HepG2 (cell line): Measurements from ENCODE around the gene ERBB3. TPM values are rescaled to one million over a fixed set of nuclear protein-coding genes. Genes with fewer than 3 reads are reported as not detected.

ENCODE experiments used
- BCL6 ChIP-seq: IDR thresholded peaks from 2 replicates; pipeline ENCODE4 v1.6.1; 2016; ENCODE audit warnings: missing genetic modification reagents, missing compliant biosample characterization
- ETV5 ChIP-seq: IDR thresholded peaks from 2 replicates; pipeline ENCODE4 v1.6.1; 2018; ENCODE audit warnings: missing biosample characterization, missing genetic modification reagents, inconsistent platforms, borderline replicate concordance
- GATA4 ChIP-seq: sonication (generic); IDR thresholded peaks from 2 replicates; pipeline ENCODE4 v1.6.1; 2016; ENCODE audit warnings: antibody characterized with exemption, low read depth, borderline replicate concordance
- HDAC2 ChIP-seq: sonication (generic); formaldehyde crosslinking; IDR thresholded peaks from 2 replicates; pipeline ENCODE4 v1.4.0; 2020; ENCODE audit warnings: missing genetic modification reagents
- HOXA9 ChIP-seq: sonication (generic); formaldehyde crosslinking; IDR thresholded peaks from 2 replicates; pipeline ENCODE4 v1.8.1; 2022; ENCODE audit warnings: missing genetic modification reagents, mild to moderate bottlenecking, moderate library complexity, borderline replicate concordance
- NFIC ChIP-seq: IDR thresholded peaks from 2 replicates; pipeline ENCODE4 v1.6.1; 2012; ENCODE audit warnings: mild to moderate bottlenecking, low read length, inconsistent platforms
- PITX1 ChIP-seq: sonication (generic); formaldehyde crosslinking; IDR thresholded peaks from 2 replicates; pipeline ENCODE4 v1.5.1; 2020; ENCODE audit warnings: mild to moderate bottlenecking, missing genetic modification reagents
- TBP ChIP-seq: sonication (generic); formaldehyde crosslinking; IDR thresholded peaks from 2 replicates; pipeline ENCODE4 v1.5.0; 2020; ENCODE audit warnings: missing genetic modification reagents
- ZFAT ChIP-seq: sonication (generic); formaldehyde crosslinking; conservative IDR thresholded peaks from 2 replicates; pipeline ENCODE4 v1.8.1; 2023; ENCODE audit warnings: missing genetic modification reagents, inconsistent platforms
- ZIK1 ChIP-seq: sonication (generic); formaldehyde crosslinking; IDR thresholded peaks from 2 replicates; pipeline ENCODE4 v1.5.0; 2020; ENCODE audit warnings: mild to moderate bottlenecking, low read depth, missing genetic modification reagents, borderline replicate concordance
- ZNF737 ChIP-seq: sonication (generic); formaldehyde crosslinking; IDR thresholded peaks from 2 replicates; pipeline ENCODE4 v1.5.0; 2020; ENCODE audit warnings: missing genetic modification reagents, mild to moderate bottlenecking, borderline replicate concordance
- ZNF83 ChIP-seq: sonication (generic); formaldehyde crosslinking; IDR thresholded peaks from 2 replicates; pipeline ENCODE4 v1.4.0; 2020; ENCODE audit warnings: missing genetic modification reagents, mild to moderate bottlenecking, borderline replicate concordance
- polyA plus RNA-seq, 8 experiments: library from polyadenylated mRNA; depleted of rRNA in 3 of 8; stranded (reverse) in 7 of 8; unstranded in 1 of 8; fragments of >200 nt; fragmentation: Illumina TruSeq in 4 of 8; extraction: Trizol in 4 of 8; gene quantifications; 2 replicates each; pipeline versions ENCODE4 v1.2.1 to v1.2.3, GENCODE V29; 2011 to 2016; ENCODE audit warnings: low read depth in 4 of 8, missing spikeins in 1 of 8, mixed read lengths in 1 of 8; ENCODE audit not compliant: insufficient read depth in 1 of 8
- total RNA-seq, 5 experiments: library from RNA; depleted of rRNA; stranded (reverse); fragments of >200 nt; fragmentation: Illumina TruSeq; extraction: Trizol; gene quantifications; 2 replicates each; pipeline ENCODE4 v1.2.3, GENCODE V29; 2016; ENCODE audit warnings: low read depth in 1 of 5
- TF ChIP-seq, protein P1 (sequence below): sonication (generic); formaldehyde crosslinking; IDR thresholded peaks from 2 replicates; pipeline ENCODE4 v1.9.0; 2021; ENCODE audit warnings: missing genetic modification reagents, borderline replicate concordance
- TF ChIP-seq, protein P2 (sequence below): sonication (generic); formaldehyde crosslinking; IDR thresholded peaks from 2 replicates; pipeline ENCODE4 v1.4.0; 2020; ENCODE audit warnings: low read depth, missing genetic modification reagents
- TF ChIP-seq, protein P3 (sequence below): IDR thresholded peaks from 2 replicates; pipeline ENCODE4 v1.6.1; 2016; ENCODE audit warnings: missing compliant biosample characterization, missing genetic modification reagents, borderline replicate concordance
- TF ChIP-seq, protein P4 (sequence below): sonication (generic); formaldehyde crosslinking; IDR thresholded peaks from 2 replicates; pipeline ENCODE4 v1.5.0; 2020; ENCODE audit warnings: mild to moderate bottlenecking, missing genetic modification reagents
- TF ChIP-seq, protein P5 (sequence below): sonication (generic); formaldehyde crosslinking; IDR thresholded peaks from 2 replicates; pipeline ENCODE4 v1.8.1; 2023; ENCODE audit warnings: mild to moderate bottlenecking, missing genetic modification reagents, borderline replicate concordance

Gene ERBB3
- total and polyA plus RNA-seq, 2 of the 13 experiments (the other 11 are each of a cell fraction or from before 2014, with no cell fraction given) = 93.6 to 358 TPM

DNA sequence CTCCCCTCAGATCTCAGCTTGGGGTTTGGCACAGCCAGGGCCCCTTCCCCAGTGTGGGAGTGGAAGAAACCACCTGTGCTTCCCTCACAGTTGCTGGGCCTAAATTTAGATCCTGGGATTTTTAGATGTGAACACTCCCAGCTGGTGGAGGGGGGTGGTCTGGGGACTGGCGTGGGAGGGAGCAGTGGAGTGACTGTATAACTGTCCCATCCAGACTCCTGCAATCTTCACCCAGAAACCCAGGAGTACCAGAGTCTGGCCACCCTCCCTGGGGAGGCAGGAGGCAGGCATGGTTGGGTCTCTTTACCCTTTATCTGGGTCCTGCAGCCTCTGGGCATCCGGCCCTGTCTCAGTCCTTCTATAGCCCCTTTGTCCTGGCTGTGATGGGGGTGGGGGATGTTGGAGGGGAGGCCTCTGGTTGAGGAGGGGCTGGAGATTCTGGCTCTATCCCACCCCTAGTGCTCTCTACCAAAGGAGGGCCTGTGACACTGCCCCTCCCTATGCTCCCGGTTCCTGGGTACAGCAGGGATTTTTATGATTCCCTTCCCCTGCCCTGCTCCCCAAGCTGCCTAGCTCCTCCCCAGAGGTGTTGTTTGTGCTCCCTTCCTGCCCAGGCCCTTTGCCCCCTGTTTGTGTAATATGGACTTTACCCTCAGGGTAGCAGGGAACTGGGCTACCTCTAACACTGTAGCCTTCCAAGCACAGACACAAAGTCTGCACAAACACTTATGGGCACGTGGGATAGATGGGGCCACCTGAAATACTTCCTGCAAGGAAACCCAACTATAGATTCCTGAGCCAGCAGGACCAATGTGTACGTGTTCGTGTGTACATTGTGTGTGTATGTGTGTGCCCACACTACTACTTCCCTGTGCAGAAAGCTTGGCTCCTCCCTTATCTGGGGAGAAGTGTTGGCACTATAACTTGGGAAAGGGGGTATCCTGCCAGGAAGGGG, 1.7 kb downstream of the ERBB3 start (continued):
- TF ChIP-seq, protein P1, sequence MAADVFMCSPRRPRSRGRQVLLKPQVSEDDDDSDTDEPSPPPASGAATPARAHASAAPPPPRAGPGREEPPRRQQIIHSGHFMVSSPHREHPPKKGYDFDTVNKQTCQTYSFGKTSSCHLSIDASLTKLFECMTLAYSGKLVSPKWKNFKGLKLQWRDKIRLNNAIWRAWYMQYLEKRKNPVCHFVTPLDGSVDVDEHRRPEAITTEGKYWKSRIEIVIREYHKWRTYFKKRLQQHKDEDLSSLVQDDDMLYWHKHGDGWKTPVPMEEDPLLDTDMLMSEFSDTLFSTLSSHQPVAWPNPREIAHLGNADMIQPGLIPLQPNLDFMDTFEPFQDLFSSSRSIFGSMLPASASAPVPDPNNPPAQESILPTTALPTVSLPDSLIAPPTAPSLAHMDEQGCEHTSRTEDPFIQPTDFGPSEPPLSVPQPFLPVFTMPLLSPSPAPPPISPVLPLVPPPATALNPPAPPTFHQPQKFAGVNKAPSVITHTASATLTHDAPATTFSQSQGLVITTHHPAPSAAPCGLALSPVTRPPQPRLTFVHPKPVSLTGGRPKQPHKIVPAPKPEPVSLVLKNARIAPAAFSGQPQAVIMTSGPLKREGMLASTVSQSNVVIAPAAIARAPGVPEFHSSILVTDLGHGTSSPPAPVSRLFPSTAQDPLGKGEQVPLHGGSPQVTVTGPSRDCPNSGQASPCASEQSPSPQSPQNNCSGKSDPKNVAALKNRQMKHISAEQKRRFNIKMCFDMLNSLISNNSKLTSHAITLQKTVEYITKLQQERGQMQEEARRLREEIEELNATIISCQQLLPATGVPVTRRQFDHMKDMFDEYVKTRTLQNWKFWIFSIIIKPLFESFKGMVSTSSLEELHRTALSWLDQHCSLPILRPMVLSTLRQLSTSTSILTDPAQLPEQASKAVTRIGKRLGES = peak; percentile 88
- TF ChIP-seq, protein P2, sequence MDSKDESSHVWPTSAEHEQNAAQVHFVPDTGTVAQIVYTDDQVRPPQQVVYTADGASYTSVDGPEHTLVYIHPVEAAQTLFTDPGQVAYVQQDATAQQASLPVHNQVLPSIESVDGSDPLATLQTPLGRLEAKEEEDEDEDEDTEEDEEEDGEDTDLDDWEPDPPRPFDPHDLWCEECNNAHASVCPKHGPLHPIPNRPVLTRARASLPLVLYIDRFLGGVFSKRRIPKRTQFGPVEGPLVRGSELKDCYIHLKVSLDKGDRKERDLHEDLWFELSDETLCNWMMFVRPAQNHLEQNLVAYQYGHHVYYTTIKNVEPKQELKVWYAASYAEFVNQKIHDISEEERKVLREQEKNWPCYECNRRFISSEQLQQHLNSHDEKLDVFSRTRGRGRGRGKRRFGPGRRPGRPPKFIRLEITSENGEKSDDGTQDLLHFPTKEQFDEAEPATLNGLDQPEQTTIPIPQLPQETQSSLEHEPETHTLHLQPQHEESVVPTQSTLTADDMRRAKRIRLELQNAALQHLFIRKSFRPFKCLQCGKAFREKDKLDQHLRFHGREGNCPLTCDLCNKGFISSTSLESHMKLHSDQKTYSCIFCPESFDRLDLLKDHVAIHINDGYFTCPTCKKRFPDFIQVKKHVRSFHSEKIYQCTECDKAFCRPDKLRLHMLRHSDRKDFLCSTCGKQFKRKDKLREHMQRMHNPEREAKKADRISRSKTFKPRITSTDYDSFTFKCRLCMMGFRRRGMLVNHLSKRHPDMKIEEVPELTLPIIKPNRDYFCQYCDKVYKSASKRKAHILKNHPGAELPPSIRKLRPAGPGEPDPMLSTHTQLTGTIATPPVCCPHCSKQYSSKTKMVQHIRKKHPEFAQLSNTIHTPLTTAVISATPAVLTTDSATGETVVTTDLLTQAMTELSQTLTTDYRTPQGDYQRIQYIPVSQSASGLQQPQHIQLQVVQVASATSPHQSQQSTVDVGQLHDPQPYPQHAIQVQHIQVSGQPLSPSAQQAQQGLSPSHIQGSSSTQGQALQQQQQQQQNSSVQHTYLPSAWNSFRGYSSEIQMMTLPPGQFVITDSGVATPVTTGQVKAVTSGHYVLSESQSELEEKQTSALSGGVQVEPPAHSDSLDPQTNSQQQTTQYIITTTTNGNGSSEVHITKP (CRISPR knock-in tag) = peak; percentile 93
- TF ChIP-seq ZFAT (CRISPR knock-in tag) = no peak
- TF ChIP-seq ZNF83 (CRISPR knock-in tag) = no peak
- TF ChIP-seq, protein P3, sequence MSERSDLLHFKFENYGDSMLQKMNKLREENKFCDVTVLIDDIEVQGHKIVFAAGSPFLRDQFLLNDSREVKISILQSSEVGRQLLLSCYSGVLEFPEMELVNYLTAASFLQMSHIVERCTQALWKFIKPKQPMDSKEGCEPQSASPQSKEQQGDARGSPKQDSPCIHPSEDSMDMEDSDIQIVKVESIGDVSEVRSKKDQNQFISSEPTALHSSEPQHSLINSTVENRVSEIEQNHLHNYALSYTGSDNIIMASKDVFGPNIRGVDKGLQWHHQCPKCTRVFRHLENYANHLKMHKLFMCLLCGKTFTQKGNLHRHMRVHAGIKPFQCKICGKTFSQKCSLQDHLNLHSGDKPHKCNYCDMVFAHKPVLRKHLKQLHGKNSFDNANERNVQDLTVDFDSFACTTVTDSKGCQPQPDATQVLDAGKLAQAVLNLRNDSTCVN (CRISPR knock-in tag) = no peak; the same call in 1 of the 2 replicates
- TF ChIP-seq ZIK1 = peak; percentile 65; the same call in 1 of the 2 replicates
- no peak for TF ChIP-seq ZNF737 (CRISPR knock-in tag)
- peak; percentile 98 for TF ChIP-seq HDAC2 (CRISPR knock-in tag)
- peak; percentile 86; the same call in 1 of the 2 replicates for TF ChIP-seq GATA4
- peak; percentile 91 for TF ChIP-seq NFIC
- TF ChIP-seq TBP (CRISPR knock-in tag) = no peak
- TF ChIP-seq, protein P4, sequence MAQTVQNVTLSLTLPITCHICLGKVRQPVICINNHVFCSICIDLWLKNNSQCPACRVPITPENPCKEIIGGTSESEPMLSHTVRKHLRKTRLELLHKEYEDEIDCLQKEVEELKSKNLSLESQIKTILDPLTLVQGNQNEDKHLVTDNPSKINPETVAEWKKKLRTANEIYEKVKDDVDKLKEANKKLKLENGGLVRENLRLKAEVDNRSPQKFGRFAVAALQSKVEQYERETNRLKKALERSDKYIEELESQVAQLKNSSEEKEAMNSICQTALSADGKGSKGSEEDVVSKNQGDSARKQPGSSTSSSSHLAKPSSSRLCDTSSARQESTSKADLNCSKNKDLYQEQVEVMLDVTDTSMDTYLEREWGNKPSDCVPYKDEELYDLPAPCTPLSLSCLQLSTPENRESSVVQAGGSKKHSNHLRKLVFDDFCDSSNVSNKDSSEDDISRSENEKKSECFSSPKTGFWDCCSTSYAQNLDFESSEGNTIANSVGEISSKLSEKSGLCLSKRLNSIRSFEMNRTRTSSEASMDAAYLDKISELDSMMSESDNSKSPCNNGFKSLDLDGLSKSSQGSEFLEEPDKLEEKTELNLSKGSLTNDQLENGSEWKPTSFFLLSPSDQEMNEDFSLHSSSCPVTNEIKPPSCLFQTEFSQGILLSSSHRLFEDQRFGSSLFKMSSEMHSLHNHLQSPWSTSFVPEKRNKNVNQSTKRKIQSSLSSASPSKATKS (CRISPR knock-in tag) = 0 out of 2 replicates have a peak, but pooled peaks have one; percentile 27
- peak; percentile 96 for TF ChIP-seq PITX1 (CRISPR knock-in tag)
- peak; percentile 99 for TF ChIP-seq ETV5
- TF ChIP-seq HOXA9 (CRISPR knock-in tag) = 0 out of 2 replicates have a peak, but pooled peaks have one; percentile 51
- peak; percentile 97 for TF ChIP-seq BCL6 (CRISPR knock-in tag)
- TF ChIP-seq, protein P5, sequence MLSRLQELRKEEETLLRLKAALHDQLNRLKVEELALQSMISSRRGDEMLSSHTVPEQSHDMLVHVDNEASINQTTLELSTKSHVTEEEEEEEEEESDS = peak; percentile 64; the same call in 1 of the 2 replicates
